Right lobe of liver (tissue), 4 donors: Measurements from ENCODE around the gene MDM2.

Experiments
- CTCF ChIP-seq, 4 donors: fragments of 200-600 bp in 3 of 4; fragments of 450-650 bp in 1 of 4; IDR thresholded peaks; one replicate each; pipeline versions ENCODE4 v1.5.1 to v1.8.0; 2016 to 2022; ENCODE audit warnings: antibody characterized with exemption in 4 of 4, mild to moderate bottlenecking in 2 of 4
- POLR2A ChIP-seq: fragments of 450-650 bp; IDR thresholded peaks from one replicate; pipeline ENCODE4 v1.6.1; 2017; ENCODE audit warnings: antibody characterized with exemption, mild to moderate bottlenecking
- donor health status: DM: no; HTN: no; CAD: no.
- donor health status: DM: no; HTN: no; CAD: no.
- donor health status: DM: no; HTN: yes; CAD: no.

GRCh38 chr12:68887641-68888040 is 79.7 kb downstream of the MDM2 start:
- TF ChIP-seq CTCF (IDR thresholded peaks at IDR 0.05) (no peak), POLR2A (no peak)
